ENCODE results near the gene TRIL. TPM values are rescaled to one million over a fixed set of nuclear protein-coding genes. Genes with fewer than 3 reads are reported as not detected.

TRIL gene, protein sequence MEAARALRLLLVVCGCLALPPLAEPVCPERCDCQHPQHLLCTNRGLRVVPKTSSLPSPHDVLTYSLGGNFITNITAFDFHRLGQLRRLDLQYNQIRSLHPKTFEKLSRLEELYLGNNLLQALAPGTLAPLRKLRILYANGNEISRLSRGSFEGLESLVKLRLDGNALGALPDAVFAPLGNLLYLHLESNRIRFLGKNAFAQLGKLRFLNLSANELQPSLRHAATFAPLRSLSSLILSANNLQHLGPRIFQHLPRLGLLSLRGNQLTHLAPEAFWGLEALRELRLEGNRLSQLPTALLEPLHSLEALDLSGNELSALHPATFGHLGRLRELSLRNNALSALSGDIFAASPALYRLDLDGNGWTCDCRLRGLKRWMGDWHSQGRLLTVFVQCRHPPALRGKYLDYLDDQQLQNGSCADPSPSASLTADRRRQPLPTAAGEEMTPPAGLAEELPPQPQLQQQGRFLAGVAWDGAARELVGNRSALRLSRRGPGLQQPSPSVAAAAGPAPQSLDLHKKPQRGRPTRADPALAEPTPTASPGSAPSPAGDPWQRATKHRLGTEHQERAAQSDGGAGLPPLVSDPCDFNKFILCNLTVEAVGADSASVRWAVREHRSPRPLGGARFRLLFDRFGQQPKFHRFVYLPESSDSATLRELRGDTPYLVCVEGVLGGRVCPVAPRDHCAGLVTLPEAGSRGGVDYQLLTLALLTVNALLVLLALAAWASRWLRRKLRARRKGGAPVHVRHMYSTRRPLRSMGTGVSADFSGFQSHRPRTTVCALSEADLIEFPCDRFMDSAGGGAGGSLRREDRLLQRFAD
- total RNA-seq, result not detected
- polyA plus RNA-seq (2013, experiment 1 of 2), result not detected
- 0.87 TPM for polyA plus RNA-seq (2013, experiment 2 of 2)
- 0 to 0.15 (median 0) reads per million in 172 experiments for total RNA-seq

- Histone ChIP-seq H3K4me1 (ENCODE audit: insufficient read depth, low read length) (peaks cover 26% of the 10 kb centered on the region), H3K4me3 (ENCODE audit: low read length) (no peak within 1 kb of the TSS), H3K36me3 (ENCODE audit: insufficient read depth, low read length) (no peaks in the 10 kb centered on the region), H3K27ac (ENCODE audit: low read depth in 1 of 2, low read length in 2 of 2) (no peak within 1 kb of the TSS), H3K27me3 (ENCODE audit: control insufficient read depth in 1 of 2, insufficient read depth in 2 of 2, low read length in 2 of 2) (peaks cover 36 to 53% of the 10 kb centered on the region in 2 experiments), H3K9me3 (ENCODE audit: control insufficient read depth in 1 of 2, insufficient read depth in 1 of 2, low read length in 2 of 2) (peaks cover 0 to 22% of the 10 kb centered on the region in 2 experiments)
- POLR2A ChIA-PET, result interaction anchor here (0.6 kb wide), 2 partner anchors 81 to 383 kb away, joined by 3 to 5 read pairs; no protein-coding TSS in a partner anchor
- Mint-ChIP-seq H3K27me3 (peaks cover 66% of the 10 kb centered on the region), H3K36me3 (ENCODE audit: low read depth) (no peaks in the 10 kb centered on the region), H3K27ac (no peak within 1 kb of the TSS), H3K4me3 (peak within 1 kb of the TSS; percentile 60), H3K9me3 (no peaks in the 10 kb centered on the region), H3K4me1 (ENCODE audit: low read depth) (peaks cover 9% of the 10 kb centered on the region)
- ATAC-seq (ENCODE audit: poor library complexity) (no peak), DNase-seq (no peak)
- intact Hi-C loops (cut with DNase I, micrococcal nuclease), result no loop called here
- TF ChIP-seq, protein P1, sequence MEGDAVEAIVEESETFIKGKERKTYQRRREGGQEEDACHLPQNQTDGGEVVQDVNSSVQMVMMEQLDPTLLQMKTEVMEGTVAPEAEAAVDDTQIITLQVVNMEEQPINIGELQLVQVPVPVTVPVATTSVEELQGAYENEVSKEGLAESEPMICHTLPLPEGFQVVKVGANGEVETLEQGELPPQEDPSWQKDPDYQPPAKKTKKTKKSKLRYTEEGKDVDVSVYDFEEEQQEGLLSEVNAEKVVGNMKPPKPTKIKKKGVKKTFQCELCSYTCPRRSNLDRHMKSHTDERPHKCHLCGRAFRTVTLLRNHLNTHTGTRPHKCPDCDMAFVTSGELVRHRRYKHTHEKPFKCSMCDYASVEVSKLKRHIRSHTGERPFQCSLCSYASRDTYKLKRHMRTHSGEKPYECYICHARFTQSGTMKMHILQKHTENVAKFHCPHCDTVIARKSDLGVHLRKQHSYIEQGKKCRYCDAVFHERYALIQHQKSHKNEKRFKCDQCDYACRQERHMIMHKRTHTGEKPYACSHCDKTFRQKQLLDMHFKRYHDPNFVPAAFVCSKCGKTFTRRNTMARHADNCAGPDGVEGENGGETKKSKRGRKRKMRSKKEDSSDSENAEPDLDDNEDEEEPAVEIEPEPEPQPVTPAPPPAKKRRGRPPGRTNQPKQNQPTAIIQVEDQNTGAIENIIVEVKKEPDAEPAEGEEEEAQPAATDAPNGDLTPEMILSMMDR (IDR thresholded peaks at IDR 0.05), result no peak
- CTCF ChIA-PET, result no interaction called here
Observed at GRCh38 chr7:28958235-28958979, at the start of gene TRIL. TRIL (minus strand) TSS chr7:28958330; CDS start chr7:28958046, 284 bp downstream.

DNA sequence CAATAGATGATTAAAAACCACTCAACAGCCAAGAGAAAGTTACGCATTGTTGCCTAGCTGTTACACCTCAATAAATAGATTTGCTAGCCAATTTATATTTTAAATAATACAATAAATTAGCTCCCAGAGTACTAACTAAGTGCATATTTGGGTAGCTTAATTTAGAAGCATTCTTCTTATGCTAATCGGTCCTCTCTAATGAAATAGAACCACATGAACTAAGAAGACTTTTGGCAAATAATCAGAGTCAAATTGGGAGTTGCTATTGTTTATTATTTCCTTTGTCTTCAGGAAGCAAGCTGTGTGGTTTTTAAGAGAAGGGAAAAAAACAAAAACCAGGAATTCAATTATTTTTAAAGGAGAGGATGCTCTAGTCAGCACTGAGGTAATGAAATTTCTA, 49.0 kb upstream of the TRIL start:
- H3K4me1 Mint-ChIP-seq (ENCODE audit: low read depth), result no peaks in the 10 kb centered on the region
- no peak for DNase-seq
- no peaks in the 10 kb centered on the region for H3K9me3 Mint-ChIP-seq

DNA sequence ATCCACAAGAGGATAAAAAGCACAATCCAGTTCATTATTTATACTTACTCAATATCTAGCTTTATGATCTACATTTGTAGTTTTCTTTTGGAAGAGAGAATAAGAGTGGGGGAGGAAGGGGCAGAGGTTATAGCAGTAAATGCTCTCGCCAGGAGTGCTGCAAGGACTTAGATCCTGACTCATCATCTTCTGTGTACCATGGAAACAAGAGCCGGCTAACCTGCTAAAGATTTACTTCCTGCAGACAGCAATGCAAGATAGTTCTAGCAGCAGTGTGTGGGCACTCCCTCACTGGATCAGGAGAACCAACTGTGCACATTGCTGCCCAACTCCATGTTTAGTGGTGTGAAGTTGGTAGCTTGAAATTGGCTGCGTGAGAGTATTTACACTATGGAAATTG, 47.7 kb upstream of the TRIL start:
- ChIA-PET POLR2A (no interaction called here), CTCF (no interaction called here)
- H3K27me3 Mint-ChIP-seq, result no peaks in the 10 kb centered on the region
- Histone ChIP-seq H3K4me3 (ENCODE audit: low read length) (no peak overlapping the region), H3K27me3 (ENCODE audit: control insufficient read depth in 1 of 2, insufficient read depth in 2 of 2, low read length in 2 of 2) (no peaks in the 10 kb centered on the region), H3K27ac (ENCODE audit: low read depth in 1 of 2, low read length in 2 of 2) (no peak overlapping the region), H3K36me3 (ENCODE audit: insufficient read depth, low read length) (no peaks in the 10 kb centered on the region), H3K4me1 (ENCODE audit: insufficient read depth, low read length) (no peaks in the 10 kb centered on the region), H3K9me3 (ENCODE audit: control insufficient read depth in 1 of 2, insufficient read depth in 1 of 2, low read length in 2 of 2) (no peaks in the 10 kb centered on the region)
- H3K4me1 Mint-ChIP-seq (ENCODE audit: low read depth), result no peaks in the 10 kb centered on the region
- H3K4me3 Mint-ChIP-seq, result no peak overlapping the region
- no peaks in the 10 kb centered on the region for H3K36me3 Mint-ChIP-seq (ENCODE audit: low read depth)
- H3K9me3 Mint-ChIP-seq, result no peaks in the 10 kb centered on the region
- TF ChIP-seq, protein P1 (IDR thresholded peaks at IDR 0.05), result no peak
- DNase-seq, result no peak
- intact Hi-C loops (cut with DNase I, micrococcal nuclease), result no loop called here
- no peak overlapping the region for H3K27ac Mint-ChIP-seq
- ATAC-seq (ENCODE audit: poor library complexity), result no peak

More for the DNA sequence above, 49.0 kb upstream of the TRIL start:
- POLR2A ChIA-PET, result no interaction called here
- Histone ChIP-seq H3K9me3 (ENCODE audit: control insufficient read depth in 1 of 2, insufficient read depth in 1 of 2, low read length in 2 of 2) (no peaks in the 10 kb centered on the region), H3K36me3 (ENCODE audit: insufficient read depth, low read length) (no peaks in the 10 kb centered on the region), H3K27me3 (ENCODE audit: control insufficient read depth in 1 of 2, insufficient read depth in 2 of 2, low read length in 2 of 2) (no peaks in the 10 kb centered on the region), H3K27ac (ENCODE audit: low read depth in 1 of 2, low read length in 2 of 2) (no peak overlapping the region), H3K4me3 (ENCODE audit: low read length) (no peak overlapping the region), H3K4me1 (ENCODE audit: insufficient read depth, low read length) (no peaks in the 10 kb centered on the region)
- ATAC-seq (ENCODE audit: poor library complexity), result no peak
- H3K4me3 Mint-ChIP-seq, result no peak overlapping the region
- no peaks in the 10 kb centered on the region for H3K36me3 Mint-ChIP-seq (ENCODE audit: low read depth)
- intact Hi-C loops (cut with DNase I, micrococcal nuclease), result no loop called here
- H3K27ac Mint-ChIP-seq, result no peak overlapping the region
- CTCF ChIA-PET, result no interaction called here
- H3K27me3 Mint-ChIP-seq, result no peaks in the 10 kb centered on the region
- TF ChIP-seq, protein P1 (IDR thresholded peaks at IDR 0.05), result no peak
